ENCODE measurements around the gene DNAJB1.
"Not testable (repeated sequence)": the region's sequence is repeated elsewhere in the genome, so short reads cannot be mapped to it uniquely, and the experiment has no call there.

The DNAJB1 gene

DNA sequence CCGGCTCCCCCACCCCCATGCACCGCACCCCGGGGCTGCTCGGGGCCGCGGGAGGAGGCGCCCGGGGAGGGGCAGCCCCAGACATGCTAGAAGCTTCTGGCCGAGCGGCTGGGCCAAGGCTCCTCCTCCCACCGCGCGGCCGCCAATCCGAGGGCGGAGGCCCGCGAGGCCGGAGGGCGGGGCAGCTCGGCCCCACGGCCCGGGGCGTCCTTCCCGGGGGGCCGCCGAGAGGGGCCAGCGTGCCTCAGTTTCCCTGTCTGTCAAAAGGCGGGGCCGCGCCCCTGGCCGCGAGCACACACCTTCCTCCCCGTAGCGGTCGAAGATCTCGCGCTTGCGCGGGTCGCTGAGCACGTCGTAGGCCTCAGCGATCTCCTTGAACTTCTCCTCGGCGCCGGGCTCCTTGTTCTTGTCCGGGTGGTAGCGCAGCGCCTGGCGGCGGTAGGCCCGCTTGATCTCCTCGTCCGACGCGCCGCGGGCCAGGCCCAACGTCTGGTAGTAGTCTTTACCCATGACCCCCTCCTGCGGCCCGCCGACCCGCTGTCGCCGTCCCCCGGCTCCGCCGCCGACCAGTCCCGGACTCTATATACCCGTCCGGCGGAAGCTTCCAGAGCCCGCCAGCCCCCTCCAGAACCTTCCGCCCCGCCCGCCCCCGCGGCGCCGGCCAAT lies at the start of gene DNAJB1:
DNAJB1 (minus strand) TSS at position 558 of the 666 bp plus-strand sequence; CDS start at position 510, 48 bp downstream.
- Histone ChIP-seq H3K4me1 (ENCODE audit: control insufficient read depth in 2 of 2, insufficient read depth in 2 of 2, low read length in 2 of 2) (peaks cover 28 to 31% of the 10 kb centered on the region in 2 donors), H3K27ac (ENCODE audit: low read depth in 2 of 2, low read length in 2 of 2) (peak within 1 kb of the TSS; percentile 99 to 100), H3K9ac (ENCODE audit: low read depth in 1 of 2, low read length in 2 of 2) (peak within 1 kb of the TSS; percentile 98 to 100), H3K4me3 (ENCODE audit: low read length in 2 of 2) (peak within 1 kb of the TSS; percentile 85 to 95), H3K36me3 (ENCODE audit: control insufficient read depth in 2 of 2, insufficient read depth in 2 of 2, low read length in 2 of 2) (peaks cover 22 to 31% of the 10 kb centered on the region in 2 donors), H3K9me3 (ENCODE audit: control insufficient read depth in 2 of 2, low read length in 2 of 2) (no peaks in the 10 kb centered on the region), H3K27me3 (ENCODE audit: control insufficient read depth in 2 of 2, insufficient read depth in 2 of 2, low read length in 2 of 2) (no peaks in the 10 kb centered on the region)

DNA sequence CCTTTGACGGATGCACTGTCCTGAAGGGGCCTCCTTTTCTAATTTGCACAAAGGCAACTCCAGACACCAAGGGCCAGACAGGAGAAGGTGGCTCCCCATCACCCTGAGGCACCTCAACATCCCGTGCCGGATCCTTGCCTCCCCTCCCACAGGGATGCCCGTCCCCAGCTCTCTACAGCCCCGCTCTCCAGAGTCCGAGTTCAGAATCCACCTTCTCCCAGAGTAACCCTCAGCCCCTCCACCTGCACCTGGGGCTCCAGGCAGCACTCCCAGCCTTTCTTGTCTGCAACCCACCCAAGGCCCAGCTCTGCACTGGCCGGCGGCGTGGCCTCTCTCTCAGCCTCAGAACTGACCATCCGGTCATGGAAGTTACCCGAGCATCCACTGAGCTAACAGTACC lies 48.9 kb upstream of the DNAJB1 start:
- Histone ChIP-seq H3K4me3 (ENCODE audit: low read length in 2 of 2) (no peak overlapping the region), H3K9ac (ENCODE audit: low read depth in 1 of 2, low read length in 2 of 2) (no peak overlapping the region), H3K4me1 (ENCODE audit: control insufficient read depth in 2 of 2, insufficient read depth in 2 of 2, low read length in 2 of 2) (peaks cover 10 to 19% of the 10 kb centered on the region in 2 donors), H3K36me3 (ENCODE audit: control insufficient read depth in 2 of 2, insufficient read depth in 2 of 2, low read length in 2 of 2) (peaks cover 12% of the 10 kb centered on the region in 2 donors), H3K27me3 (ENCODE audit: control insufficient read depth in 2 of 2, insufficient read depth in 2 of 2, low read length in 2 of 2) (no peaks in the 10 kb centered on the region), H3K9me3 (ENCODE audit: control insufficient read depth in 2 of 2, low read length in 2 of 2) (no peaks in the 10 kb centered on the region), H3K27ac (ENCODE audit: low read depth in 2 of 2, low read length in 2 of 2) (no peak overlapping the region)

DNA sequence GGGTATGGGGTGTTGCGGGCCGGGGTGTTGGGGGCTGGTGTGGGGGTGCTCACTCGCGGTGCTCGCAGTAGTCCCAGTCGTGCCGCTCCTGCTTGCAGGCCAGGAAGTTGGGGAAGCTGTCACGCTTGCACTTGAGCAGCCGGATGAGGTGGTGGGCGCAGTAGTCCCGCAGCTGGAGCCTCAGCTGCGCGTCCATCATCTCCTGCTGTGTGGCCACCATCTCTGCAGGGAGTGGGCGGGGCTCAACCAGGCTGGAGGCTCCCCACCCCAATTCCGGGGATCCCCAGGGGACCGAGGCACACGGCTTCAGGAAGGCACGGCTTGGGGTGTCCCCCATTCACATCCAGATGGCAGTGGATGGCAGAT lies 48.5 kb upstream of the DNAJB1 start:
- H3K27me3 ChIP-seq (ENCODE audit: control insufficient read depth in 2 of 2, insufficient read depth in 2 of 2, low read length in 2 of 2), result no peaks in the 10 kb centered on the region
- H3K9ac ChIP-seq (ENCODE audit: low read depth in 1 of 2, low read length in 2 of 2), result no peak overlapping the region
- H3K27ac ChIP-seq (ENCODE audit: low read depth in 2 of 2, low read length in 2 of 2), result no peak overlapping the region
- H3K4me1 ChIP-seq (ENCODE audit: control insufficient read depth in 2 of 2, insufficient read depth in 2 of 2, low read length in 2 of 2), result peaks cover 10 to 19% of the 10 kb centered on the region in 2 donors
- no peak overlapping the region for H3K4me3 ChIP-seq (ENCODE audit: low read length in 2 of 2)
- H3K36me3 ChIP-seq (ENCODE audit: control insufficient read depth in 2 of 2, insufficient read depth in 2 of 2, low read length in 2 of 2), result peaks cover 12% of the 10 kb centered on the region in 2 donors
- H3K9me3 ChIP-seq (ENCODE audit: control insufficient read depth in 2 of 2, low read length in 2 of 2), result no peaks in the 10 kb centered on the region

DNA sequence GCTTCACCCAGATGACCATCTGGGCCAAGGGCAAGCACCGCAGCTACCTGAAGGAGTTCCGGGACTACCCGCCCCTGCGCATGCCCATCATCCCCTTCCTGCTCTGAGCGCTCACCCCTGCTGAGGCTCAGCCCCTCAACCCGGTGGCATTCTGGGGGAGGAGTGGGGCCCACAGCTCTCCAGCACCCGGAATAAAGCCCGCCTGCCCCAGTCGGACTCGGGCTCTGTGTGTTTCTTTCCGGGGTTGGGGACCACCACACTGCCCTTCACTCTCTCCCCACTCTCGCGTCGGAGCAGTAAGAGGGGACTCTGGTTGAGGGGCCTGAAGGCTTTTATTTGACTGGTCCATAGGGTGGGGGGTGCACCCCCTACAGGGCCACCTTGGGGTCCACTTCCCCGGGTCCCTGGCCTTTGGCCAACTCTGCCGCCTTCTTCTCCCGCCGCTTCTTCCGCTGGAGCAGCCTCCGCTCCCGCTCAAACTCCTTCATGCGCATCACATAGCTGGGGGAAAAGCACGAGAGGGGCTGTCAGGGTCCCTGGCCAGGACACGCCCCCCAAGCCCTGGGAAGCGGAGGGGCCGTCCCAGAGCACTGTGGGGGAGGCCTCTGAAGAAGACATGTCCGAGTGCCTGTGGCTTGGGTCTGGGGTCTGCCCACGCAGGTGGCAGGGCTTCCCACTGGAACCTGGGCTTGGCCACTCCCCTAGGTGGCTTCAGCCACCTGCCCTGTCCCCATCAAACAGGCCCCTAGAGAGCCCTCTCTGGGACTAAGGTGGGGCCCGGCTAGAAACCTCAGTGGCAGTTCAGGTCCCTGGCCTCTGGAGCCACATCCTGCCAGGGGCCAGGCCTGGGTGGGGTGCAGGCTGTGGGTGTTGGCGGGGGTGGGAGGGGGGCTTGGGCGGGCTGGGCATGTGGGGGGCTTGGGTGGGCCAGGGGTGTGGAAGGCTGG lies 47.8 kb upstream of the DNAJB1 start:
- no peaks in the 10 kb centered on the region for H3K9me3 ChIP-seq (ENCODE audit: control insufficient read depth in 2 of 2, low read length in 2 of 2)
- H3K4me3 ChIP-seq (ENCODE audit: low read length in 2 of 2), result no peak overlapping the region
- peaks cover 12% of the 10 kb centered on the region in 2 donors for H3K36me3 ChIP-seq (ENCODE audit: control insufficient read depth in 2 of 2, insufficient read depth in 2 of 2, low read length in 2 of 2)
- H3K27ac ChIP-seq (ENCODE audit: low read depth in 2 of 2, low read length in 2 of 2), result no peak overlapping the region
- H3K27me3 ChIP-seq (ENCODE audit: control insufficient read depth in 2 of 2, insufficient read depth in 2 of 2, low read length in 2 of 2), result no peaks in the 10 kb centered on the region
- H3K4me1 ChIP-seq (ENCODE audit: control insufficient read depth in 2 of 2, insufficient read depth in 2 of 2, low read length in 2 of 2), result peaks cover 5 to 16% of the 10 kb centered on the region in 2 donors
- H3K9ac ChIP-seq (ENCODE audit: low read depth in 1 of 2, low read length in 2 of 2), result no peak overlapping the region

DNA sequence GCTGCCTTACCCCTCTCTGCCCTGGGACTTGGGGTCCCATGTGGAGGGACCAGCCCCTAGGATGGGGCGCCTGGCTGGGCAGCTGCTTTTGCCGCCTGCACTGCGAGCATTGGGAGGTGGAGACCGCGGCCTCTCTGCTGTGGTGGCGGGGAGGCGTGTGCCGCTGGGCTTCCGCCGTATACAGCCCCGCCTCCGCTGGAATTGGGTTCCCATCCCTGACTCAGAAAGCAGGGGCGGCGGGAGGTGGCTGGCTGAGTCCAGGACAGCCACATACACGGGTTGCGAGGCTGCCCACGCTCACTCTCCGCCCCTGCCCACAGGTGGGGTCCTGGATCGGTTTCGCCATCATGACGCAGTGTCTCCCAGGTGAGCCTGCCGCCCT lies 47.1 kb upstream of the DNAJB1 start:
- Histone ChIP-seq H3K9ac (ENCODE audit: low read depth in 1 of 2, low read length in 2 of 2) (no peak overlapping the region), H3K27ac (ENCODE audit: low read depth in 2 of 2, low read length in 2 of 2) (no peak overlapping the region), H3K9me3 (ENCODE audit: control insufficient read depth in 2 of 2, low read length in 2 of 2) (no peaks in the 10 kb centered on the region), H3K36me3 (ENCODE audit: control insufficient read depth in 2 of 2, insufficient read depth in 2 of 2, low read length in 2 of 2) (peaks cover 12% of the 10 kb centered on the region in 2 donors), H3K27me3 (ENCODE audit: control insufficient read depth in 2 of 2, insufficient read depth in 2 of 2, low read length in 2 of 2) (no peaks in the 10 kb centered on the region), H3K4me3 (ENCODE audit: low read length in 2 of 2) (no peak overlapping the region), H3K4me1 (ENCODE audit: control insufficient read depth in 2 of 2, insufficient read depth in 2 of 2, low read length in 2 of 2) (peaks cover 3 to 10% of the 10 kb centered on the region in 2 donors)

DNA sequence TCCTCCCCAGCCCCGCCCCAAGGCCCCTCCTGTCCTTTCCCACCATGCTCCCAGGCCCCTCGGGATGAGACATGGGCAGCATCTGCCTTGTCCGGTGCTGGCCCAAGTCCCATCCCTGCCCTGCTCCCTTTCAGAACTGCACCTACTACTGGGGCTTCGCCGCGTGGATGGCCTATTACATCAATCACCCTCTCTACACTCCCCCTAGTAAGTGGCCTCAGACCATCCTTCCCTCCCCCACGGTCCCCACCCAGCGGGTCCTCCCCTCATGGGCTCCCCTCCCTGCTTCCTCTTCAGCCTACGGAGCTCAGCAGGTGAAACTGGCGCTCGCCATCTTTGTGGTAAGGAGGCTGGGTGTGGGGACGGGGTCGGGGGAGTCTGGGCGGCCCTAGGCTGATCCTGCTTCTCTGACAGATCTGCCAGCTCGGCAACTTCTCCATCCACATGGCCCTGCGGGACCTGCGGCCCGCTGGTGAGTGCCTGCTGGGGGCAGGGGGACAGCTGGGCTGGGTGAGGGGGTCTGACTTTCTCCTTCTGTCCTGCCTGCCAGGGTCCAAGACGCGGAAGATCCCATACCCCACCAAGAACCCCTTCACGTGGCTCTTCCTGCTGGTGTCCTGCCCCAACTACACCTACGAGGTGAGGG lies 46.6 kb upstream of the DNAJB1 start:
- H3K36me3 ChIP-seq (ENCODE audit: control insufficient read depth in 2 of 2, insufficient read depth in 2 of 2, low read length in 2 of 2), result peaks cover 12% of the 10 kb centered on the region in 2 donors
- not testable (repeated sequence) for H3K27ac ChIP-seq (ENCODE audit: low read depth in 2 of 2, low read length in 2 of 2); H3K4me1 ChIP-seq (ENCODE audit: control insufficient read depth in 2 of 2, insufficient read depth in 2 of 2, low read length in 2 of 2)

GRCh38 chr19:14563989-14564651 lies 45.9 kb upstream of the DNAJB1 start:
- peaks cover 12% of the 10 kb centered on the region in 2 donors for H3K36me3 ChIP-seq (ENCODE audit: control insufficient read depth in 2 of 2, insufficient read depth in 2 of 2, low read length in 2 of 2)
- no peak overlapping the region for H3K27ac ChIP-seq (ENCODE audit: low read depth in 2 of 2, low read length in 2 of 2)
- no peak overlapping the region for H3K9ac ChIP-seq (ENCODE audit: low read depth in 1 of 2, low read length in 2 of 2)
- H3K9me3 ChIP-seq (ENCODE audit: control insufficient read depth in 2 of 2, low read length in 2 of 2), result no peaks in the 10 kb centered on the region
- no peak overlapping the region for H3K4me3 ChIP-seq (ENCODE audit: low read length in 2 of 2)
- H3K27me3 ChIP-seq (ENCODE audit: control insufficient read depth in 2 of 2, insufficient read depth in 2 of 2, low read length in 2 of 2), result no peaks in the 10 kb centered on the region
- peaks cover 2 to 3% of the 10 kb centered on the region in 2 donors for H3K4me1 ChIP-seq (ENCODE audit: control insufficient read depth in 2 of 2, insufficient read depth in 2 of 2, low read length in 2 of 2)

More for the DNA sequence above, 46.6 kb upstream of the DNAJB1 start:
- H3K27me3 ChIP-seq (ENCODE audit: control insufficient read depth in 2 of 2, insufficient read depth in 2 of 2, low read length in 2 of 2); H3K4me3 ChIP-seq (ENCODE audit: low read length in 2 of 2); H3K9me3 ChIP-seq (ENCODE audit: control insufficient read depth in 2 of 2, low read length in 2 of 2); H3K9ac ChIP-seq (ENCODE audit: low read depth in 1 of 2, low read length in 2 of 2): not testable (repeated sequence)

DNA sequence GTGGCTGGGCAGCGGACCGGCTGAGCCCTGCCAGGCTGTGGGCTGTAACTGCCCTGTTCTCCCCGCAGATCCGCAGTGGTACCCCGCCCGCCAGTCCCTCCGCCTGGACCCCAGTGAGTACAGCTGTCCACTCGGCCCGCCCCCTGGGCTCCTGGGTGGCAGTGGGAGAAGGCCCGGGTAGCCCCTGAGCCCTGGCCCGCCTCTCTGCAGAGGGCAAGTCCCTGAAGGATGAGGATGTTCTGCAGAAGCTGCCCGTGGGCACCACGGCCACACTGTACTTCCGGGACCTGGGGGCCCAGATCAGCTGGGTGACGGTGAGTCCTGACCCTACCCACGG lies 45.4 kb upstream of the DNAJB1 start:
- Histone ChIP-seq H3K9ac (ENCODE audit: low read depth in 1 of 2, low read length in 2 of 2) (no peak overlapping the region), H3K27me3 (ENCODE audit: control insufficient read depth in 2 of 2, insufficient read depth in 2 of 2, low read length in 2 of 2) (no peaks in the 10 kb centered on the region), H3K27ac (ENCODE audit: low read depth in 2 of 2, low read length in 2 of 2) (no peak overlapping the region), H3K9me3 (ENCODE audit: control insufficient read depth in 2 of 2, low read length in 2 of 2) (no peaks in the 10 kb centered on the region), H3K4me3 (ENCODE audit: low read length in 2 of 2) (no peak overlapping the region), H3K36me3 (ENCODE audit: control insufficient read depth in 2 of 2, insufficient read depth in 2 of 2, low read length in 2 of 2) (peaks cover 12% of the 10 kb centered on the region in 2 donors), H3K4me1 (ENCODE audit: control insufficient read depth in 2 of 2, insufficient read depth in 2 of 2, low read length in 2 of 2) (peaks cover 0 to 2% of the 10 kb centered on the region in 2 donors)

DNA sequence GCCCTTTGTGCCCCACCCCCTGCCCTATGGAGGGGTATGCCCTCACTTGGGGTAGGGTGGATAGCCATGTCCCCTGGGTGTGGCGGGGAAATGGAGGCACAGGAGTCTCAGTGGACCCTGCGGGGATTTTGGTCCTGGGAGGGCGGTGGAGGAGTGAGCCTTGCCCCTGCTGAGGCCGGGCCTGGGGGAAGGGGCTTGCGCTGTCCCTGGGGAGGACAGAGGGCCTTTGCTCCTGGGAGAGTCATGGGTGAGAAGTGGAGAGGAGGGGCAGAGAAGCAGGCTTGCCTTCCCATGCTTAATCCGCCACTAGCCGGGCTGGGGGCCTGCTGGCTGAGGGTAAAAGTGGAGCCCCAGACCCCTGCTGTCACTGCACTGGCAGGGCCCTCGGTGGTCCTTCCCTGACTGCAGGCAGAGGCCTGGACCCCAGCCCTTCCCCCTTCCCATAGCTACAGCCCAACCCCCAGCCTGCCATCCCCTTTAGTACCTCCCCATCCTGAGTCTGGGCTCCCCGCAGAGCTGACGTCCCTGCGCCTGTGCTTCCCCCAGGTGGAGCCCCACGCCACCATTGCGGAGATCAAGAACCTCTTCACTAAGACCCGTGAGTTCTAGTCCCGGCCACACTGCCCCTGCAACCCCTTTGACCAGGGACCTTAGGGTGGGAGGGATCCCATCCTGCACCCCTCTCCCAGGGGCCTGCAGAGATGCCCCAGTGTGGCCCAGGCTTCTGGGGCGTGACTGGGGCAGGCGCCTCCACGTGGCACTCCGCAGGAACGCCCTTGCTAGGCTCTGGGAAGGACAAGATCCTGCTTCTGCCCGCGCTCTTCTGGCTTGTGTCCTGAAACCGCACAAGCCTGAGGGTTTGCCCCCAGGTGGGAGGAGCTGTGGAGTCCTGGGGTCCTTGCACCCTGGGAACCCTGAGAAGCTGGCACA lies 44.7 kb upstream of the DNAJB1 start:
- Histone ChIP-seq H3K27ac (ENCODE audit: low read depth in 2 of 2, low read length in 2 of 2) (no peak overlapping the region), H3K9ac (ENCODE audit: low read depth in 1 of 2, low read length in 2 of 2) (no peak overlapping the region), H3K27me3 (ENCODE audit: control insufficient read depth in 2 of 2, insufficient read depth in 2 of 2, low read length in 2 of 2) (no peaks in the 10 kb centered on the region), H3K9me3 (ENCODE audit: control insufficient read depth in 2 of 2, low read length in 2 of 2) (no peaks in the 10 kb centered on the region), H3K36me3 (ENCODE audit: control insufficient read depth in 2 of 2, insufficient read depth in 2 of 2, low read length in 2 of 2) (peaks cover 12% of the 10 kb centered on the region in 2 donors), H3K4me3 (ENCODE audit: low read length in 2 of 2) (no peak overlapping the region), H3K4me1 (ENCODE audit: control insufficient read depth in 2 of 2, insufficient read depth in 2 of 2, low read length in 2 of 2) (no peaks in the 10 kb centered on the region)

All from mucosa of rectum (tissue), 2 donors.